ENCODE results near the gene SEC63.
"Not testable (repeated sequence)": the region's sequence is repeated elsewhere in the genome, so short reads cannot be mapped to it uniquely, and the experiment has no call there.

Gene SEC63

GRCh38 chr6:107864226-107865127 is 93.5 kb downstream of the SEC63 start:
- H3K27ac ChIP-seq, result no peak overlapping the region
- no peak for DNase-seq (ENCODE audit: low spot score)
- ChIA-PET POLR2A (ENCODE audit: low non-redundant PET) (no interaction called here), CTCF (interaction anchor here (0.5 kb wide), 1 partner anchor 40 kb away, joined by 6 read pairs; no protein-coding TSS in a partner anchor)
- no peak for TF ChIP-seq CTCF (conservative IDR thresholded peaks at IDR 0.05; ENCODE audit: low read depth)

GRCh38 chr6:107862383-107862782 is 95.6 kb downstream of the SEC63 start:
- no peak for TF ChIP-seq CTCF (conservative IDR thresholded peaks at IDR 0.05; ENCODE audit: low read depth)
- CTCF ChIA-PET, result no interaction called here
- no peak for DNase-seq (ENCODE audit: low spot score)
- no peak overlapping the region for H3K27ac ChIP-seq
- POLR2A ChIA-PET (ENCODE audit: low non-redundant PET), result no interaction called here

GRCh38 chr6:107860963-107861362 is 97.0 kb downstream of the SEC63 start:
- CTCF ChIA-PET; DNase-seq (ENCODE audit: low spot score); H3K27ac ChIP-seq; POLR2A ChIA-PET (ENCODE audit: low non-redundant PET): not testable (repeated sequence)

- POLR2A ChIA-PET (ENCODE audit: low non-redundant PET), result not testable (repeated sequence)
These were observed 97.9 kb downstream of the SEC63 start for GRCh38 chr6:107860144-107860543.

GRCh38 chr6:107853230-107853629 is 104.8 kb downstream of the SEC63 start:
- no peak for DNase-seq (ENCODE audit: low spot score)
- no peak for TF ChIP-seq CTCF (conservative IDR thresholded peaks at IDR 0.05; ENCODE audit: low read depth)
- CTCF ChIA-PET, result no interaction called here
- POLR2A ChIA-PET (ENCODE audit: low non-redundant PET), result no interaction called here
- no peak overlapping the region for H3K27ac ChIP-seq

More at GRCh38 chr6:107860144-107860543, 97.9 kb downstream of the SEC63 start:
- CTCF ChIA-PET; H3K27ac ChIP-seq; DNase-seq (ENCODE audit: low spot score): not testable (repeated sequence)

GRCh38 chr6:107849325-107849724 is 108.7 kb downstream of the SEC63 start:
- POLR2A ChIA-PET (ENCODE audit: low non-redundant PET), result no interaction called here

More at GRCh38 chr6:107849325-107849724, 108.7 kb downstream of the SEC63 start:
- no peak for DNase-seq (ENCODE audit: low spot score)
- H3K27ac ChIP-seq, result no peak overlapping the region
- TF ChIP-seq CTCF (conservative IDR thresholded peaks at IDR 0.05; ENCODE audit: low read depth), result no peak
- CTCF ChIA-PET, result interaction anchor here (1.0 to 1.9 kb wide), 7 partner anchors 14 to 173 kb away, joined by 3 to 11 read pairs (median 5); no protein-coding TSS in a partner anchor
